Activated CD8-positive, alpha-beta memory T cell treated with anti-CD3 and anti-CD28 coated beads for 48 hours (primary cell): ENCODE results near the gene DAPK3.
"Not testable (repeated sequence)": the region's sequence is repeated elsewhere in the genome, so short reads cannot be mapped to it uniquely, and the experiment has no call there.

ENCODE experiments used
- DNase-seq, 3 experiments: peaks; one replicate each; pipeline ENCODE4 v3.0.0-alpha.2; 2020; ENCODE audit warnings: low read depth in 2 of 3, low spot score in 2 of 3

DAPK3 gene

DNA sequence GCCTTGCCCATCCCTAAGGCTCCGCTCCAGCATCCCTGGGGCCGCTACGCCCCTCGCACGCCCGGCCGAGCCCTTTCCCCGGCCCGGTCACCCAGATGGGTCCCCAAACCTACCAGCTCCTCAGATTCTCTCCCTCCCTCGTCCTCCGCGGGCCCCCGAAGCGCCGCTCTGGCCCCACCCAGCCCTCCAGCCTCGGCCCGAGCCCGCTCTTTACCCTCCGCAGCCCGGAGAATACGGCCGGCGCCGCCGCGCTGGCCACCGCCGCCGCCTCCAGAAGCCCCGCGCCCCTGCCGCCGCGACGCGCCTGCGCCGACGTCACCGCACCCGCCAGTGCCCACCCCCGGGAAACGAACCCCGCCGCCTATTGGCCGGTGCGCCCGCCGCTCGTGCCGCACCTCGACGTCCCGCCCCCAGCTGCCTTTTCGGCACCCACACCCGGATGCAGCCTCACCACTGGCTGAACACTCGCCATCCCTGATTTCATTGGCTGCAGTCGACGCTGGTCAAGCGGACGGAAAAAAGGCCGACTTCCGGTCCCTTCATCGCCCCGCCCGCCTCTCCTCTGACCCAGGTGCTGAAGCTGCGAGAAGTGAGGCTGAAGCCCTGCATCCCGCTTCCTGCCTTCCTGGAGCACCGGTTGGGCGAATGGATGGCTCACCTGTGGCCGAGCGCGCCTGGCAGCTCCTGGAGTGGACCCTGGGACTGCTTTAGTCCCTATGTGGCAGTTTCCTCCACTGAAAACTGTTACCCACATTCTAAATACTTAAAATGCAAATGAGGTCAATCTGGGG lies at the start of gene DAPK3:
DAPK3 (minus strand) TSS at position 292 of the 791 bp plus-strand sequence. CDS start 1,364 bp downstream, outside the sequence.
- DNase-seq = peak; percentile 91 to 93 (median 93)

- DNase-seq = no peak
Observed at GRCh38 chr19:4019578-4019977, 48.7 kb upstream of the DAPK3 start.

- no peak for DNase-seq
Observed at GRCh38 chr19:4018775-4019504, 48.0 kb upstream of the DAPK3 start.

DNA sequence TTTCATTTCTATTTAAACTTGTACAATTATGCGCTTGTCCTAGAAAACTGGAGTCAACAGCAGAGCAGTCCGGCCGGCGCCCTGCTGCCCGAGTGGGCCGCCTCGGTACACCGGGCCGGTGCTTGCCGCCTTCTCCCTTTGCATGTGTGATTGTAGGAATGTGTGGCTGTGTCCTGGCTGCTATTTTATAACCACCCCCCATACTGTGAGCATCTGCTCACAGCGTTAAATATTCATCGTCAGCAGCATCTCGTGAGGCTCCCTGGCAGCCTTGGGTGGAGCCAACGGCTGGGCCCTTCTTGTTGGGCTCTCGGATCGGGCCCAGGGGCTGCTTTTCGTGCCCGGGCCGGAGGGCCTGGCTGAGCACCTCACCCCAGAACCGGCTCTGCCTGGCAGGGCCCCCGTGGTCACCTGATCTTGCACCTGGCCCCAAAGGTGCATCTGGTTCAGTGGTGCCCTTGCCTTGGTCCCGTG lies 47.3 kb upstream of the DAPK3 start:
- DNase-seq = no peak

DNA sequence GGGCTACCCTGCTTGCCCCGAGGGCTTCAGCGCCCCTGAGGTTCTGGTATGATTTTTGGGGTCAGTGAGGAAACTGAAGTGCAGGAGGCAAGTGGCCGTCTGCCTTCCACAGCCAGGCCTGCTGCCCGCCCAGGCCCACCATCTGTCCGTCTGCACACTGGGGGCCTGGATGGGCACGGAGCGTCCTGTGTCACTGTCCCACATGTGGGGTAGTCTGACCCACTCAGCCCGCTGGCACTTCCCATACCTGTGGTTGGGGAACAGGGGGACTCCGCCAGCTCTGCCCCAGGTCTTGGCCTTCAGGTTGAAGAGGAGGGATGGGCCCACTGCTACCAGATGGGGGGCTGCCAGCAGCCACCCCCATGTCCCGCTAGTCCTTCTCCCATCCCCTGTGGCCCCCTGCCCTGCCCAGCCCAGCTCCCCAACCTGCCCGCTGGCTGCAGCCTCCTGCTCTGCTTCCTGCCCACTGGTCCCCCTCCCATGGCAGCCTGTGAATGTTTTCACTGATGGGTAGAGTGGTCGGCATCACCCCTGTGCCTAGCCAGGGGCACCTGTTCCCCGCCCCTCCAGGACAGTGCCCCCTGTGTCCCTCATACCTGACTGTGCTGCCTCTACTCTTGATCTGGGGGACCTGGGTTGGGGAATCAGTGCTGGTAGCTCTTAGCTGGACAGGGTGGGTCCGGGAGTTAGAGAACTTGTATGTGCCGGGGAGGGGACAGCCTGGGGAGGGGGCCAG lies 46.2 kb upstream of the DAPK3 start:
- DNase-seq = no peak

GRCh38 chr19:4016486-4016885 lies 45.6 kb upstream of the DAPK3 start:
- no peak for DNase-seq

GRCh38 chr19:4015705-4016402 lies 45.0 kb upstream of the DAPK3 start:
- DNase-seq = no peak

DNA sequence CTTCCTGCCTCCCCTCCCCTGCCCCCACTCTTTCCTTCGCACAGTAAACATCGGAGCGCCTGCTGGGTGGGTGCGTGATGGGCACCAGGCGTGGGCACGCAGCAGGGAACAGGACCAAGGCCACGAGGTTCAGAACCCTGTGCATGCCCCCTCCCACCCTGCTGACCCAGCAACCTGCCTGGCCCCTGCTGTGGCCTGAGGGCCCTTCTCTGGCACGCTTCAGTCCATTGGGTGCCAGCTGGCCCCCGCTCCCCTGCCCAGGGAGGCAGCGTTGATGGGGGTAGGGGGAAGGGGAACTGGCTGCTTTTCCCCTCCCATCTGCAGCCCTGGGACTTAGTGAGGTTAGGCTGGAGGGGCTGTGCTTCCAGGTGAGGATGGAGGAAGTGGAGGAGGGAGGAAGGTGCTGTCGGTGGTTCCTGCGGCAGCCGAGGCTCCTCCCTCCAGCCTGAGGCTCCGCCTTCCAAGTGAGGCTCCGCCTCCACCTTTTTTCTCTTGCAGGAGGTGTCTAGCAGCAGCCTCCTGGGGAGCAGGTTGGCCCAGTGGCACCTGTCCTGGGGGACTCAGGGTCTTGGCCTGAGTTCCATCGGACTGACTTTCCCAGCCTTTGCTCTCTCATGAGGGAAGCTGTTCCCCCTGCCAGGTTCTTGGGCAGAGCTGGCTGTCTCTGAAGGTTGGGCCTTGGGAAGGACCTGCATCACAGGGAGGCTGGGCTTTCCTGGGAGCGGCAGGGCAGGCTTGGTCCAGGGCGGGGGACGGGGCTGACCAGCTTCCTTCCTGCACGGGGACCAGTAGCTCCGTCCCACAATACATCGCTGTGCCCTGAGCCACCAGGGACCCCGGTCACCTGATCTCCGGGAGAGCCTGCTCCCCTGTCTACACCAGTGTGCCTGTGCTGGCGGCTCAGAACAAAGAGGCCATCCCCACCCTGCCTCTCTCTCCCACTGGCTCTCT lies 43.9 kb upstream of the DAPK3 start:
- no peak for DNase-seq

DNA sequence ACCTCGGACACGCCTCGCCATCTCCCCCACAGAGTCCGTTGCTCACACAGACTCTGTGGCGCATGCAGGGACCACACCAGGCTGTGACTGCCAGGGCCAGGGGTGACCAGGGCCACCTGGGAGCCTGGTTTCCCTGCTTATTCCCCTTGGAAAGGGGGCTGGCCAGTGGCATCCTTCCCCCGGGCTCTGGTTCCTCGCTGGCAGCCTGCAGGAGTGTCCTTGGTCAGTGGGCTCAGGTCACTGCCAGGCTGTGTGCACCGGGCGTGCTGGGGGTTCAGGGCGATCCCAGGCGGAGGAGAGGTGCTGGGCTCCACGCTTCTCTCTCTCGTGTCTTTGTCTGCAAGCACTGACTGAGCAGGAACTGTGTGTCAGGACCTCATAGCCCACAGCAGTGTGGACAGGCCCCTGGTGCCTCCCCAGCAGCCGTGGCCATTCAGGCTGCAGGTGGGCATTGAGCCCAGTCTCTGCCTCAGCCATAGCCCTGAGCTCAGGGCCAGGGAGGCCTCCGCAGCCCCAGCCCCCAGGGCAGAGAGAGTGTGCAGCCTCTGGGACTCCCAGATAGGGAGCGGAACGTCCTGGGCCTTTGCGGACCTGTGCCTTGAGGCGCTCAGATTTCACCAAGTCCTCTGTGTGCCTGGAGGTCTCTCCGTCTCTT lies 43.1 kb upstream of the DAPK3 start:
- no peak for DNase-seq

GRCh38 chr19:4012975-4013634 lies 42.2 kb upstream of the DAPK3 start:
- no peak for DNase-seq

- DNase-seq = no peak
Observed at GRCh38 chr19:4012092-4012974, 41.4 kb upstream of the DAPK3 start.

DNA sequence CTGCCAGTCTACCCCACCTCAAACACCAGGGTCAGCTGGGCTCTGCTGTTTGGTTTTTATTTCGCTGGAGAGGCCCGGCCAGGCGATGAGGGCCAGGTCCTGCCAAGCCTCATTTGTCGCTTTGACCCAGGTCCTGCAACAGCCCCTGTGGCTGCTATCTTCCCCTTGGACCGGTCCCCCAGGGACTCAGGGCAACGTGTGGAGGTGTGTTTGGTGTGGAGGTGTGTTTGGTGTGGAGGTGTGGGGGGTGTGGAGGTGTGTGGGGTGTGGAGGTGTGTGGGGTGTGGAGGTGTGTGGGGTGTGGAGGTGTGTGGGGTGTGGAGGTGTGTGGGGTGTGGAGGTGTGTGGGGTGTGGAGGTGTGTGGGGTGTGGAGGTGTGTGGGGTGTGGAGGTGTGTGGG lies 40.5 kb upstream of the DAPK3 start:
- DNase-seq = not testable (repeated sequence)

- DNase-seq = no peak
Observed at GRCh38 chr19:4010808-4011110, 39.9 kb upstream of the DAPK3 start.

- no peak for DNase-seq
Observed at GRCh38 chr19:4009990-4010807, 39.3 kb upstream of the DAPK3 start.

DNA sequence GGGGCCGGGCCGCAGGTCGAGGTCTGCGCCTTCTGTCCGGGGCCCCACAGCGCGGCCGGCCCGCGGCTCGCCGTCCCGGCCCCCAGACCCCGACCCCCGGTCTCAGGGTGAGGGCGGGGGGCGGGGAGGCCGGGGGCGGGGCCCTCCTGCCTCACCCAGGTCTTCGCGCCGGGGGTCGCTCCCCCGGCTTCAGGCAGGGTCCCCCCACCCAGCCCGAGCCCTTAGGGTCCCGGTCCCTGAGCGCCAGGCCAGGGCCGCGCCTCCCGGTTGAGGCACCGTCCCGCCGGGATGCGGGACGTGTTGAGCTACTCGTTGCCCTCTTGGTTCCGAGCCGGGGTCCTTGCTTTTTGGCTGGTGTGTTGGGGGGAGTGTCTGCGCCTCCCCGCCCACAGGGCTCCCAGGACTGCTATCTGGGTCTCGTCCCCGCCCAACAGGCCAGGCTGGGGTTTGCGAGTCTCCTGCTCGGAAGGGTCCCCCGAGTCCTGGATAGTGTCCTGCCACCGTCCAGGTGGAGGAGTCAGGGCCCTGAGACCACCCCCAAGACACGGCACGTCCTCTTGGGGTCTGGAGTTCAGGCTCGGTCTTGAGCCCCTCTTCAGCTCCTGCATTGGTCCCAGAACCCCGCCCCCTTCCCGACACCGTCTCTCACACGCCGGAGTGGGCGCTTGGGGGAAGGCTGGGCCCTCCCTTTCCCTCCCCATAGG lies 37.1 kb upstream of the DAPK3 start:
- DNase-seq = no peak

- peak; percentile 88 to 96 (median 95) for DNase-seq
Observed at GRCh38 chr19:4007021-4007835, 36.3 kb upstream of the DAPK3 start, which contains the start of gene PIAS4. Gene PIAS4, plus strand, starts transcription at chr19:4007736. Its CDS starts 25 bp downstream, at chr19:4007761.
